Kidney epithelial cell (primary cell): ENCODE measurements around the gene PPM1B. TPM values are rescaled to one million over a fixed set of nuclear protein-coding genes. Genes with fewer than 3 reads are reported as not detected.
"Not testable (repeated sequence)": the region's sequence is repeated elsewhere in the genome, so short reads cannot be mapped to it uniquely, and the experiment has no call there.

ENCODE experiments used
- DNase-seq: peaks from one replicate; pipeline ENCODE4 v3.0.0-alpha.2; 2010; ENCODE audit warnings: low read depth
- H3K27me3 ChIP-seq: 2 replicates; pipeline ENCODE4 v1.6.0; 2011; ENCODE audit warnings: low read length; ENCODE audit not compliant: control insufficient read depth, insufficient read depth
- H3K36me3 ChIP-seq: 2 replicates; pipeline ENCODE4 v1.5.1; 2011; ENCODE audit warnings: low read length; ENCODE audit not compliant: control insufficient read depth, insufficient read depth
- H3K4me3 ChIP-seq: 2 replicates; pipeline ENCODE4 v1.5.1; 2011; ENCODE audit warnings: low read depth, mild to moderate bottlenecking, control low read depth, low read length
- total RNA-seq: library from RNA; depleted of rRNA; stranded (reverse); fragments of >200 nt; gene quantifications from 2 replicates; pipeline ENCODE4 v1.2.3, GENCODE V29; 2015
- TF ChIP-seq, protein P1 (sequence below): IDR thresholded peaks from 2 replicates; pipeline ENCODE4 v1.5.1; 2011; ENCODE audit warnings: mild to moderate bottlenecking, moderate library complexity, low read length, control low read depth, inconsistent platforms; ENCODE audit not compliant: insufficient read depth, poor library complexity, severe bottlenecking

Gene PPM1B
- total RNA-seq, 1 donor from 2014 or later, result 22.7 TPM

DNA sequence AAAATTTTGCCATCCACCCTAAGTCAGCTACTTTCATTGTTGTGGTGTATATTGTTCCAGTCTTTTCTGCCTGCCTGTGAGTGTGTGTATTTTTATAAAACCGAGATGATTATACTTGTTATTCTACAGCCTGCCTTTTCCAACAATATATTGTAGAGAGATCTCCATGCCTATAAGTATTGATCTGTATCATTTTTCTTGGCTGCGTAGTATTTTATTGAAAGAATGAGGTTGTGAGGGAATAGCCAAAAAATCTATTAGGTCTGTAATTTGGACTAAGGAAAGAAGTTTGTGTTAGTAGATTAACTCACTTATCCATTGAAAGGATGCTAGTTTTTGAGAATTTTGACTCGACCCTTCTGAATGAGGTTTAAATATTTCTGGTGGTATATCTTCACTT is 34.9 kb downstream of the PPM1B start:
- TF ChIP-seq, protein P1, sequence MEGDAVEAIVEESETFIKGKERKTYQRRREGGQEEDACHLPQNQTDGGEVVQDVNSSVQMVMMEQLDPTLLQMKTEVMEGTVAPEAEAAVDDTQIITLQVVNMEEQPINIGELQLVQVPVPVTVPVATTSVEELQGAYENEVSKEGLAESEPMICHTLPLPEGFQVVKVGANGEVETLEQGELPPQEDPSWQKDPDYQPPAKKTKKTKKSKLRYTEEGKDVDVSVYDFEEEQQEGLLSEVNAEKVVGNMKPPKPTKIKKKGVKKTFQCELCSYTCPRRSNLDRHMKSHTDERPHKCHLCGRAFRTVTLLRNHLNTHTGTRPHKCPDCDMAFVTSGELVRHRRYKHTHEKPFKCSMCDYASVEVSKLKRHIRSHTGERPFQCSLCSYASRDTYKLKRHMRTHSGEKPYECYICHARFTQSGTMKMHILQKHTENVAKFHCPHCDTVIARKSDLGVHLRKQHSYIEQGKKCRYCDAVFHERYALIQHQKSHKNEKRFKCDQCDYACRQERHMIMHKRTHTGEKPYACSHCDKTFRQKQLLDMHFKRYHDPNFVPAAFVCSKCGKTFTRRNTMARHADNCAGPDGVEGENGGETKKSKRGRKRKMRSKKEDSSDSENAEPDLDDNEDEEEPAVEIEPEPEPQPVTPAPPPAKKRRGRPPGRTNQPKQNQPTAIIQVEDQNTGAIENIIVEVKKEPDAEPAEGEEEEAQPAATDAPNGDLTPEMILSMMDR, result no peak

DNA sequence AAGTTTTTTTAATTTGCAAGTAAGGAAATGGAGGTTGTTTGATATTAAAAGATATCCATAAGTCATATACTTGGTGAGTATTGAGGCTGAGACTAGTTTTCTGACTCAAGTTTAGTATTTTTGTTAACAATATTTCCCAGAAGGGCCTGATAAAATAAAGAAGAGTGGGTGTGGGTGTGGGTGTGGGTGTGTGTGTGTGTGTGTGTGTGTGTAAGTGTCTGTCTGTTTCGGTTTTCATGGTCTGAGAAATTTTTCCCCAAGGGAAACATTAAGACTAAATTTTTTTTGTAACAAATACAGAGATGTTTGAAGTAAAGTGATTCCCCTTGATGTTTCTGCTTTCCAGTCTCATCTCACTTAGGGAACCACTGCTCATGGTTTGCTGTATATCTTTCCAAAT is 36.5 kb downstream of the PPM1B start:
- Histone ChIP-seq H3K4me3 (no peak overlapping the region), H3K36me3 (no peaks in the 10 kb centered on the region), H3K27me3 (no peaks in the 10 kb centered on the region)
- no peak for DNase-seq
- TF ChIP-seq, protein P1, result no peak

More for the DNA sequence above, 34.9 kb downstream of the PPM1B start:
- no peaks in the 10 kb centered on the region for H3K36me3 ChIP-seq
- DNase-seq, result no peak
- no peak overlapping the region for H3K4me3 ChIP-seq
- H3K27me3 ChIP-seq, result no peaks in the 10 kb centered on the region

DNA sequence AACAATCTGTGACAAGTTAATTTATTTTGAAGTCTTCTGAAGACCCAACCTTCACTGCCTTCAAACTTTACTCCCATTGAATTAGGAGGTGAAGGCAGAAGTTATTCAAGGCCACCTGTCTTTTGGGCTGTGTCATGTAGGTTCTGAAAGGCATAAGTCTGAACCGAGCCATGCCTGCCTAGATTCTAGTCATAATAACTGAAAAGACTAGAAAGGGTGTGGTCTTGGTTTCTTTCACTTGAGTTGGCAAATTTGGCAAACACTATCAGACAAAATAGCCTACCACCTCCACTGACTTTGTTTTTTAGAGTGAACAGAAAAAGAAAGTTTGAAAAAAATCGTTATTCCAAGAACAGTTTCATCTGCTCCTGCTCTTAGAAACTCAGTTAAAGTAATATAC is 38.4 kb downstream of the PPM1B start:
- Histone ChIP-seq H3K27me3 (no peaks in the 10 kb centered on the region), H3K4me3 (no peak overlapping the region), H3K36me3 (peaks cover under 1% of the 10 kb centered on the region)
- TF ChIP-seq, protein P1, result no peak
- DNase-seq, result no peak

DNA sequence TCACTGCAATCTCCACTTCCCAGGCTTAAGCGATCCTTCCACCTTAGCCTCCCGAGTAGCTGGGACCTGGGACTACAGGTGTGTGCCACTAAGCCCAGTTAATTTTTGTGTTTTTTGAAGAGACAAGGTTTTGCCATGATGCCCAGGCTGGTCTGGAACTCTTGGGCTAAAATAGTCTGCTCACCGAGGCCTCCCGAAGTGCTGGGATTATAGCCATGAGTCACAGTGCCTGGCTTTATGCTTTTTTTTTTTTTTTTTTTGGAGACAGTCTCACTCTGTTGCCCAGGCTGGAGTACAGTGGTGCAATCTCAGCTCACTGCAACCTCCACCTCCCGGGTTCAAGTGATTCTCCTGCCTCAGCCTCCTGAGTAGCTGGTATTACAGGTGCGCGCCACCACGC is 39.0 kb downstream of the PPM1B start:
- not testable (repeated sequence) for H3K36me3 ChIP-seq, H3K27me3 ChIP-seq, DNase-seq

GRCh38 chr2:44210362-44210761 is 41.7 kb downstream of the PPM1B start:
- DNase-seq, result no peak
- no peaks in the 10 kb centered on the region for H3K27me3 ChIP-seq
- TF ChIP-seq, protein P1, result no peak
- H3K4me3 ChIP-seq, result no peak overlapping the region
- H3K36me3 ChIP-seq, result peaks cover 2% of the 10 kb centered on the region

More for the DNA sequence above, 39.0 kb downstream of the PPM1B start:
- H3K4me3 ChIP-seq, result not testable (repeated sequence)

DNA sequence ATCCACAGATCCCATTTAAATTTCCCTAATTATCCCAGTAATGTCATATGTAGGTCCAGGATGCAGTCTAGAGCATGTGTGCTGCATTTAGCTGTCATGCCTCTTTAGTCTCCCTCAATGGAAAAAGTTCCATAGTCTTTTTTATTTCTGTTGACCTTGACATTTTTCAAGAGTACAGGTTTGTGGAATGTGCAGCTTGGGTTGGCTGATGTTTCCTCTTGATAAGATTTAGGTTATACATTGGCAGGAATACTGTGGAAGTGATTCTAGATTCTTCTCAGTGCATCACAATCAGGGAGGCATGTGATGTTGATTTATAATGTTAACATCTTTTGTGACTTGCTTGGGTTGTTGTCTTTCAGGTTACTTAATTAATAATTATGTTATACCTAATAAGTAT is 42.5 kb downstream of the PPM1B start:
- H3K27me3 ChIP-seq, result no peaks in the 10 kb centered on the region
- TF ChIP-seq, protein P1, result no peak
- peaks cover 2% of the 10 kb centered on the region for H3K36me3 ChIP-seq
- H3K4me3 ChIP-seq, result no peak overlapping the region
- DNase-seq, result no peak
